HG03442 (cell line): Measurements from ENCODE around the gene SYNRG.
A peak's percentile ranks its signal among the peaks of the same experiment; 100 is the strongest.

Source experiments
- ATAC-seq: cut with Tn5 transposase; IDR thresholded peaks from one replicate; pipeline ENCODE4 v1.9.1; 2021; ENCODE audit warnings: mild to moderate bottlenecking, moderate library complexity; ENCODE audit not compliant: unreplicated experiment

Gene SYNRG

GRCh38 chr17:37502009-37502936 lies 106.9 kb downstream of the SYNRG start:
- ATAC-seq, result no peak

GRCh38 chr17:37500378-37500777 lies 108.8 kb downstream of the SYNRG start:
- ATAC-seq, result no peak

- no peak for ATAC-seq
These were observed 114.2 kb downstream of the SYNRG start for GRCh38 chr17:37494971-37495370.

- ATAC-seq, result no peak
These were observed 114.8 kb downstream of the SYNRG start for GRCh38 chr17:37494401-37494831.

- no peak for ATAC-seq
These were observed 115.8 kb downstream of the SYNRG start for GRCh38 chr17:37493249-37494027.

- no peak for ATAC-seq
These were observed 117.1 kb downstream of the SYNRG start for GRCh38 chr17:37492167-37492566.

GRCh38 chr17:37490638-37491614 lies 118.3 kb downstream of the SYNRG start:
- no peak for ATAC-seq

- ATAC-seq, result peak; percentile 41
These were observed 119.1 kb downstream of the SYNRG start for GRCh38 chr17:37490022-37490587.

GRCh38 chr17:37489197-37490001 lies 119.8 kb downstream of the SYNRG start, which contains the start of gene DUSP14:
DUSP14 (plus strand) TSS chr17:37489891; CDS start chr17:37512273, 22,382 bp downstream.
- ATAC-seq, result peak; percentile 58

GRCh38 chr17:37488607-37489196 lies 120.5 kb downstream of the SYNRG start:
- peak; percentile 16 for ATAC-seq

- no peak for ATAC-seq
These were observed 121.1 kb downstream of the SYNRG start for GRCh38 chr17:37488009-37488604.

- ATAC-seq, result no peak
These were observed 123.2 kb downstream of the SYNRG start for GRCh38 chr17:37485938-37486570.

- ATAC-seq, result no peak
These were observed 125.7 kb downstream of the SYNRG start for GRCh38 chr17:37483311-37484039.

- no peak for ATAC-seq
These were observed 128.1 kb downstream of the SYNRG start for GRCh38 chr17:37481001-37481665.

GRCh38 chr17:37480427-37480826 lies 128.8 kb downstream of the SYNRG start:
- ATAC-seq, result no peak

- ATAC-seq, result no peak
These were observed 130.2 kb downstream of the SYNRG start for GRCh38 chr17:37479025-37479424.

- ATAC-seq, result no peak
These were observed 131.0 kb downstream of the SYNRG start for GRCh38 chr17:37478187-37478586.
